ENCODE results near the gene DIDO1.

- no peak for TF ChIP-seq CTCF (conservative IDR thresholded peaks at IDR 0.05 in 1 of 2, IDR thresholded peaks at IDR 0.05 in 1 of 2; ENCODE audit: extremely low read depth in 1 of 2, insufficient read depth in 1 of 2, low read depth in 1 of 2, low read length in 2 of 2)
- no peak for TF ChIP-seq EZH2 (IDR thresholded peaks at IDR 0.05; ENCODE audit: borderline replicate concordance, low read length)
Observed at GRCh38 chr20:62830821-62831220, 95.5 kb downstream of the DIDO1 start.

Data from mammary epithelial cell (primary cell).